Heart right ventricle (tissue), 16 donors: ENCODE data around the gene DHODH. TPM values are rescaled to one million over a fixed set of nuclear protein-coding genes. Genes with fewer than 3 reads are reported as not detected.

ENCODE experiments used
- ATAC-seq, 8 donors: fragments of 200-7000 bp; cut with Tn5 transposase; one replicate each; pipeline ENCODE4 v1.9.1; 2020; ENCODE audit warnings: mild to moderate bottlenecking in 8 of 8, moderate library complexity in 8 of 8, moderate number of reproducible peaks in 1 of 8
- DNase-seq, 2 donors: peaks; one replicate each; pipeline ENCODE4 v3.0.0-alpha.2; 2020
- H3K27ac ChIP-seq, 10 donors: fragments of 200-600 bp; sonication (generic) in 2 of 10; one replicate each; pipeline versions ENCODE4 v1.5.0 to v1.8.0; 2020 to 2022; ENCODE audit warnings: mild to moderate bottlenecking in 3 of 10
- H3K27me3 ChIP-seq, 7 donors: fragments of 200-600 bp; one replicate each; pipeline ENCODE4 v1.8.0; 2021 to 2022; ENCODE audit warnings: mild to moderate bottlenecking in 2 of 7
- H3K36me3 ChIP-seq, 9 donors: fragments of 200-600 bp; sonication (generic) in 1 of 9; one replicate each; pipeline versions ENCODE4 v1.5.0 to v1.8.0; 2020 to 2022; ENCODE audit warnings: mild to moderate bottlenecking in 2 of 9
- H3K4me1 ChIP-seq, 9 donors: fragments of 200-600 bp; sonication (generic) in 1 of 9; one replicate each; pipeline versions ENCODE4 v1.5.0 to v1.8.0; 2020 to 2022; ENCODE audit warnings: mild to moderate bottlenecking in 4 of 9
- H3K4me3 ChIP-seq, 10 donors: fragments of 200-600 bp; sonication (generic) in 2 of 10; one replicate each; pipeline versions ENCODE4 v1.5.0 to v1.8.0; 2020 to 2022; ENCODE audit warnings: mild to moderate bottlenecking in 7 of 10, moderate library complexity in 2 of 10
- H3K9me3 ChIP-seq, 11 donors: fragments of 200-600 bp in 10 of 11; sonication (generic) in 2 of 11; one replicate each; pipeline versions ENCODE4 v1.5.0 to v1.8.0; 2013 to 2022; ENCODE audit warnings: mild to moderate bottlenecking in 2 of 11, control low read depth in 1 of 11, moderate library complexity in 1 of 11
- WGBS, 2 donors: extraction: QIAGEN DNeasy Blood & Tissue Kit; methylation state at CpG; one replicate each; pipeline ENCODE4 v1.1.7; 2013; ENCODE audit warnings: inconsistent platforms in 1 of 2; 5-methylcytosine and 5-hydroxymethylcytosine counted together
- intact Hi-C, 10 donors: fragments of 100-400 bp; cut with DNase I; formaldehyde crosslinking; loops; one replicate each; pipeline versions ENCODE4 v1.11.1 to v1.14.2; 2022
- polyA plus RNA-seq, 2 donors: library from polyadenylated mRNA; stranded (reverse); fragments of 200-250 nt; gene quantifications; one replicate each; pipeline ENCODE4 v1.2.3, GENCODE V29; 2013
- total RNA-seq, 10 donors: library from RNA; stranded (reverse); fragmentation: NEBNext Ultra II Directional in 3 of 10; extraction: Animal tissue kit (Norgen Biotek cat#: 25700) in 3 of 10; gene quantifications; one replicate each; pipeline versions ENCODE4 v1.2.1 to v1.2.4, GENCODE V29; 2021 to 2023
- TF ChIP-seq, protein P1 (sequence below), 9 donors: fragments of 200-600 bp; sonication (generic) in 2 of 9; IDR thresholded peaks; one replicate each; pipeline versions ENCODE4 v1.5.0 to v1.8.0; 2021 to 2022; ENCODE audit warnings: antibody characterized with exemption in 9 of 9, mild to moderate bottlenecking in 5 of 9, moderate library complexity in 1 of 9
- donor health status: Arrhythmogenic right ventricular cardiomyopathy.
- donor health status: ischemic (EF 13 %, LVEDD 7.1; RV severe dilation, severe dysfunction).
- donor health status: healthy with polysubstance abuse.
- donor health status: DM: no; HTN: yes; CAD: no.
- donor health status: DM: no; HTN: no; CAD: no.
- donor health status: ischemic (EF 25% LVEDD 6.9; RV normal size, moderate dysfunction).
- donor health status: ischemic (EF 25% LVEDD 5.7; RV mildly dilated, moderate dysfunction).
- donor health status: healthy.
- donor health status: DM: yes; HTN: yes; CAD: no.
- donor health status: Ischemic cardiomyopathy.
- donor health status: ischemic (EF 35%, LVEDD 5.7; RV mildly dilated, moderate dysfunction).
- donor health status: nonischemic (EF 11% LVEDD 7.7; RV severe dilation, severe dysfunction).
- donor health status: DM: yes; HTN: yes; CAD: no.
- donor health status: PGD.
- donor health status: ischemic (EF 29% LVEDD 5.4; RV normal size, mild dysfunction).
- donor health status: nonischemic (EF 23%, LVEDD 6.1; RV moderate dilation, normal function).

Gene DHODH
- total and polyA plus RNA-seq, 12 donors = 6.1 to 12.6 (median 8.3) TPM

DNA sequence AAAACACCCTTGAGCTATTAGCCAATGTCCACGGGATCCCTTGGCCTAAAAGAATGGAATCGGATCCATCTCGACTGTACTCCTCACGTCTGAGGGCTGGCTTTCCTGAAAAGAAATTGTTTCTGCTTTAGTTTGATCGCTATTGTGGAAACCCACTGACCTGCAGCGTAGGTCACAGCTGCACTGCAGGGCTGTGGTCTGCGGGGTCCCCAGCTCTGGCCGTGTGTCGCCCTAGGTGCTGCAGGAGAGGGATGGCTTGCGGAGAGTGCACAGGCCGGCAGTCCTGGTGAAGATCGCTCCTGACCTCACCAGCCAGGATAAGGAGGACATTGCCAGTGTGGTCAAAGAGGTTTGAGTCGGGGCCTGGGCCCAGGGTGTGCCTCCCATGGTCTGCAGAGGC lies 13.6 kb downstream of the DHODH start:
- Histone ChIP-seq H3K27me3 (no peaks in the 10 kb centered on the region), H3K4me3 (no peak overlapping the region), H3K27ac (no peak overlapping the region), H3K4me1 (peaks cover 0 to 9% (median 0%) of the 10 kb centered on the region in 9 donors), H3K36me3 (peaks cover 0 to 92% (median 20%) of the 10 kb centered on the region in 9 donors), H3K9me3 (no peaks in the 10 kb centered on the region)
- WGBS, 2 donors = 95 to 97% methylated on average over 13 of the region's 13 CpGs
- TF ChIP-seq, protein P1, sequence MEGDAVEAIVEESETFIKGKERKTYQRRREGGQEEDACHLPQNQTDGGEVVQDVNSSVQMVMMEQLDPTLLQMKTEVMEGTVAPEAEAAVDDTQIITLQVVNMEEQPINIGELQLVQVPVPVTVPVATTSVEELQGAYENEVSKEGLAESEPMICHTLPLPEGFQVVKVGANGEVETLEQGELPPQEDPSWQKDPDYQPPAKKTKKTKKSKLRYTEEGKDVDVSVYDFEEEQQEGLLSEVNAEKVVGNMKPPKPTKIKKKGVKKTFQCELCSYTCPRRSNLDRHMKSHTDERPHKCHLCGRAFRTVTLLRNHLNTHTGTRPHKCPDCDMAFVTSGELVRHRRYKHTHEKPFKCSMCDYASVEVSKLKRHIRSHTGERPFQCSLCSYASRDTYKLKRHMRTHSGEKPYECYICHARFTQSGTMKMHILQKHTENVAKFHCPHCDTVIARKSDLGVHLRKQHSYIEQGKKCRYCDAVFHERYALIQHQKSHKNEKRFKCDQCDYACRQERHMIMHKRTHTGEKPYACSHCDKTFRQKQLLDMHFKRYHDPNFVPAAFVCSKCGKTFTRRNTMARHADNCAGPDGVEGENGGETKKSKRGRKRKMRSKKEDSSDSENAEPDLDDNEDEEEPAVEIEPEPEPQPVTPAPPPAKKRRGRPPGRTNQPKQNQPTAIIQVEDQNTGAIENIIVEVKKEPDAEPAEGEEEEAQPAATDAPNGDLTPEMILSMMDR (IDR thresholded peaks at IDR 0.05) = no peak
- intact Hi-C loops = no loop called here
- DNase-seq (no peak), ATAC-seq (no peak)

DNA sequence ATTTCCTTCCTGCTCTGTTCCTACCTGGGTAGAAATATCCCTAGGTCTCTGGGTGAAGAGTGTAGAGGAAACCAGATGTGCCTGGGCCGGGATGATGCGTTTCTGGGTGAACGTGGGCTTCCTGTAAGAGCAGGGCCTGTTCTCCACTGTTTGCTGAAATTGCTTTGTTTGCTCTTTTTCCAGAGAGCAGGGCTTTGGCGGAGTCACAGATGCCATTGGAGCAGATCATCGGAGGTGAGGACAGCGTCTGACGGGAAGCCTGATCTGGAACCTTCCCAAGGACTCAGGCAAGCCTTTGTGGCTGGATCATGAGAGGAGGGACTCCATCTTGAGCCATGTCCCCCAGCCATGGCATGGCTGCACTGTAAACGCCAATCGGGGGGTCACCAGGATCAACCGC lies 15.4 kb downstream of the DHODH start:
- peaks cover 0 to 85% (median 20%) of the 10 kb centered on the region in 9 donors for H3K36me3 ChIP-seq
- DNase-seq = no peak
- no peak overlapping the region for H3K27ac ChIP-seq
- intact Hi-C loops = no loop called here
- 83% methylated on average over 10 of the region's 10 CpGs for WGBS, 2 donors
- TF ChIP-seq, protein P1 (IDR thresholded peaks at IDR 0.05) = no peak
- no peak for ATAC-seq
- H3K9me3 ChIP-seq = no peaks in the 10 kb centered on the region
- no peaks in the 10 kb centered on the region for H3K27me3 ChIP-seq
- H3K4me3 ChIP-seq = no peak overlapping the region
- H3K4me1 ChIP-seq = no peaks in the 10 kb centered on the region

DNA sequence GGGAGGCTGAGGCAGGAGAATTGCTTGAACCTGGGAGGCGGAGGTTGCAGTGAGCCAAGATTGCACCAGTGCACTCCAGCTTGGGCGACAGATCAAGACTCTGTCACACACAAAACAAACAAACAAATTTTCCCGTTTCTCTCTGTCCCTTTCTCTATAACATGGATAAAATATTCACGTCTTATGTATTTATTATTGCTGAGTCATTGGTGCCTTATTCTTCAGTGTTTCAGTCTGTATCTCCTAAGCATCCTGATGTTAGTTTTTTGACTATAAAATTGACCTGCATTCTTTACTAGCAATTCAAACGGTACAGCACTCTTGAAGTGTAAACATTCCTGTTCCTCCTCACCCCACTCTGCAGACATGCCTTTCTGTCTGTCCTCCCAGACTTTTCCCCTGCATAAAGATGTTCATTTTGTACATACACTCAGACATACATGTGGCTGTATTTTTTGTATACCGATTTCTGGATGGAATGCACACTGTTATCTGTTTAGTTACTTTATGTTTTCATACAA lies 16.4 kb downstream of the DHODH start:
- TF ChIP-seq, protein P1 (IDR thresholded peaks at IDR 0.05) = no peak
- Histone ChIP-seq H3K27me3 (no peaks in the 10 kb centered on the region), H3K27ac (no peak overlapping the region), H3K9me3 (no peaks in the 10 kb centered on the region), H3K4me3 (no peak overlapping the region), H3K36me3 (peaks cover 0 to 76% (median 20%) of the 10 kb centered on the region in 9 donors), H3K4me1 (no peaks in the 10 kb centered on the region)
- ATAC-seq (no peak), DNase-seq (no peak)
- intact Hi-C loops = no loop called here
- WGBS, 2 donors = 80 to 81% methylated on average over 6 of the region's 6 CpGs

DNA sequence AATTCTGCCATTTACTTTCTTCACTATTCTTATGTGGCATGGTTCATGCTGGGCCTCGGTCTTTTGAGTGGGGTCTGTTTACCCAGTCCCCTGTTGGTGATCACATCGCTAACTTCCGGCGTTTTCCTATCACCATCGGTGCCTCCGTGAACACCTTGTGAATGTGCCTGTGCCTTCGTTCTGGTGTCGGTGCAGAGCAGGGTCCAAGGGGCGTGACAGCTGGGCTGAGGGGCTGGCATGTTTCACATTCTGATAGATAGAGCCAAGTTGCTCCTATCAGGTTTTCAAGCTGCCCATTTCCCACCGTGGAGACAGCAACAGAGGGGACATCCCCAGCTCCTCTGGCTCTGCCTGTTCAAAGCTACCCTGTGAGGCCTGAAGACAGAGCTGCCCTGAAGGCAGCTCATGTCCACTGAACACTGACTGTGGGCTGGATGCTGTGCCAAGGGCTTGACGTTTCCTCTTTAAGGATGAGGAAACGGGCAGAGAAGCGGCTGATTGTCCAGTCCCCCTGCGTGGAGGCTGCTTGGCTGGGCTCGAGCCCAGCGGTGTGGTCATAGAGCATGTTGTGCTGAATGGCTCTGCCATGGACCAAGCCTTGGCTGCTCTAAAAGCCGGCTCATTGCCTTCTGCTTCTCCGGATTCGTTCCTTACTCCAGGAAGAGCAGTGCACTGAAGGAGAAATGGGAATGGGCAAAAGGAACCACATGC lies 17.0 kb downstream of the DHODH start:
- Histone ChIP-seq H3K27me3 (no peaks in the 10 kb centered on the region), H3K27ac (no peak overlapping the region), H3K4me3 (no peak overlapping the region), H3K4me1 (no peaks in the 10 kb centered on the region), H3K9me3 (no peaks in the 10 kb centered on the region), H3K36me3 (peaks cover 0 to 74% (median 20%) of the 10 kb centered on the region in 9 donors)
- 79 to 84% methylated on average over 19 of the region's 19 CpGs for WGBS, 2 donors
- TF ChIP-seq, protein P1 (IDR thresholded peaks at IDR 0.05) = no peak
- intact Hi-C loops = no loop called here
- ATAC-seq (peak in 1 of 8 donors; percentile 17), DNase-seq (no peak)
